DMS79 treated with DMSO at 0.1 percent for 48 hours (cell line): Measurements from ENCODE around the gene SCN3A.

Experiments
- DNase-seq: peaks from one replicate; lab custom pipeline; 2025; lab: John Stamatoyannopoulos, UW

Gene SCN3A

DNA sequence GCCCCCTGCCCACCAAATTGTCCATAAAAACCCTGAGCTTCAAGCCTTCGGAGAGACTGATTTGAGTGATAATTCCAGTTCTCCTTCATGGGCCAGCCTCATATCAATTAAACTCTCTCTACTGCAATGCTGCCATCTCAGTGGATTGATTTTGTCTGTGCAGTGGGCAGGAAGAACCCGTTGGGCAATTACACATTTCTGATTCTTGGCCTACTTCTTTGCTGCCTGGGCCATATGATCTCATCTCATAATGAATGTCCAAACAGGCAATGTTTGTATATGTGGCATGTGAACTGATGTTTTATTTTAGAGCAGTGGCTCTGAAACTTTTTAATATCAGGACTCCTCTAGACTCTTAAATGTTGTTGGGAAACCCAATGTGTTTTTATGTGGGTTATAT, 147.3 kb downstream of the SCN3A start:
- no peak for DNase-seq

DNA sequence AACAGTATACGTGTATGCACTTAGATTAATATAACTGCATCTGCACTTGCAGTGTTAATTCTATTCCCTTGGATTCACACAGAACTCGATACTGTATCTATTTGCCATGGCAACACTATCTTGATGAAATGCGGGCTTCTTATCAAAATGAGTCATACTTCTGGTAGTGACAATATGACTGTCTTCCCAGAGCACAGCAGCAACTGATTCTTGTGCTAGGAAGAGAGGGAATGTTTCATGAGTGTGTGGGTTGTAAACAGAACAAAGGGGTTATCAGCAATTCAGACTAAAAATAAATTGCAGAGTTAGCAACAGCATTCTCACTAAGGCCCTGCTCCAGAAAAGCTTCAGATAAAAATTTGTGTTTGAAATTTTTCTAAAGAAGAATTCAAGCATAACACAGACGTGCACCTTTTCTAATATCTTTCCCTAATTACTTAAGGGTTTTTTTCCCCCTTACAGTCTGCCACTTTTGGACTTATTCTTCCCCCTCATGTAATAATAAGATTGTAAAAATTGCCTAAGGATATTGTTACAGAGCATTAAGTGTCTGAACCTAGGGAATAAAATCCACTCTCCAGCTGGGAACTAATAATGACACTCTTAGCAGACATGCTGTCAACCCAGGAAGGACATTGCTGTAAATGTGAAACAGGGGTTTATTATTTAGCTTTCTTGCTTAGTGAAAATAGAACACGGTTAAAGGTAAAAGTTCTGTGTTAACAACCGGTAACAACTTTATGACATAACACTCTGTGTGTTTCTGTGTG, 148.6 kb downstream of the SCN3A start:
- peak; percentile 19 for DNase-seq

DNA sequence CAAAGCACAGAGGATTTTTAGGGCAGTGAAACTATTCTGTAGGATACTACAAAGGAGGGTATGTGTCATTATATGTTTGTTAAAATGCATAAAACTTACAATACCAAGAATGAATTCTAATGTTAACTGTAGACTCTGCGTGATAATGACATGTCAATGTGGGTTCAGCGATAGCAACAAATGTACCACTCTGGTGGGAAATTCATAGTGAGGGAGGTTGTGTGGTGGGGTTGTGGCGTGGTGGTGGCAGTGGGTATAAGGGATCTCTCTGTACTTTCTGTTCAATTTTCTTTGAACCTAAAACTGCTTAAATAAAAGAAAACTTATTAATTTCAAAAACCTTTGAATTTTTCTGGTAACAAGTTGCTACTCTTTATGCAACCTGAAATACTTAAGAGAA, 149.2 kb downstream of the SCN3A start:
- no peak for DNase-seq

DNA sequence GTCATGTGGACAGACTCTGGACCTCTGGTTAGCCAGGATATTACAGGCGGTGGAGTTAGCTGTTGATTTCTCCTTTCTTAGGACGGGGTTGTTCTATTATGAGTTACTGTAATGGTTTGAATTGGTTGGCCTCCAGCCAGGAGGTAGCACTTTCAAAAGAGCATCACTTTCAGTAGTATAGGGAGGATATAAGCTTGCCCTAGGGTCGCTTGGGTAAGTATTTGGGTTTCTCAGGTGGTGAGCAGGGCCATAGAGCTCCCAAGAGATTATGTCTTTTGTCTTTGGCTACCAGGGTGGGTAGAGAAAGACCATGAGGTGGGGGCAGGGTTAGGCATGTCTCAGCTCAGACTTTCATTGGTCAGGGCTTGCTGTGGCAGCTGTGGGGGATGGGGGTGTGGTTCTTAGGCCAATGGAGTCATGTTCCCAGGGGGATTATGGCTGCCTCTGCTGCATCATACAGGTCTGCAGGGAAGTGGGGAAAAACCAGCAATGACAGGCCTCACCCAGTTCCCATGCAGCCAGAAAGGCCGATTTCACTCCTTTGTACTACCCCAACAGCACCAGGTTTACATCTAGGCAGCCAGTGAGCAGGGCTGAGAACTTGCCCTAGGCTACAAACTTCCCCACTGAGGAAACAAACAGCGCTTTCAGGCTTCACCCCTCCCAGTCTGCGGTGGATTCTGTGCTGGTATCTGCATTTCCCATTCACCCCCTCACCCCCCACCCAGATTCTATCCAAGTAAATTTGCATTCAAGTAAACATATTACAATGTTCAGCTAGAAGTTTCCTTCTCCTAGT, 159.1 kb downstream of the SCN3A start:
- DNase-seq: no peak
